Mammary epithelial cell (primary cell): ENCODE results near the gene KRAS.

ENCODE experiments used
- EZH2 ChIP-seq: IDR thresholded peaks from 2 replicates; pipeline ENCODE4 v1.6.1; 2012; ENCODE audit warnings: low read length, inconsistent platforms, borderline replicate concordance
- TF ChIP-seq, protein P1 (sequence below), 2 donors: IDR thresholded peaks in 1 of 2; conservative IDR thresholded peaks in 1 of 2; 2 replicates each; pipeline ENCODE4 v1.5.1; 2011 to 2012; ENCODE audit warnings: inconsistent platforms in 2 of 2, low read length in 2 of 2, mild to moderate bottlenecking in 2 of 2, control low read depth in 1 of 2, low read depth in 1 of 2; ENCODE audit not compliant: insufficient read depth in 1 of 2; ENCODE audit errors: extremely low read depth in 1 of 2

DNA sequence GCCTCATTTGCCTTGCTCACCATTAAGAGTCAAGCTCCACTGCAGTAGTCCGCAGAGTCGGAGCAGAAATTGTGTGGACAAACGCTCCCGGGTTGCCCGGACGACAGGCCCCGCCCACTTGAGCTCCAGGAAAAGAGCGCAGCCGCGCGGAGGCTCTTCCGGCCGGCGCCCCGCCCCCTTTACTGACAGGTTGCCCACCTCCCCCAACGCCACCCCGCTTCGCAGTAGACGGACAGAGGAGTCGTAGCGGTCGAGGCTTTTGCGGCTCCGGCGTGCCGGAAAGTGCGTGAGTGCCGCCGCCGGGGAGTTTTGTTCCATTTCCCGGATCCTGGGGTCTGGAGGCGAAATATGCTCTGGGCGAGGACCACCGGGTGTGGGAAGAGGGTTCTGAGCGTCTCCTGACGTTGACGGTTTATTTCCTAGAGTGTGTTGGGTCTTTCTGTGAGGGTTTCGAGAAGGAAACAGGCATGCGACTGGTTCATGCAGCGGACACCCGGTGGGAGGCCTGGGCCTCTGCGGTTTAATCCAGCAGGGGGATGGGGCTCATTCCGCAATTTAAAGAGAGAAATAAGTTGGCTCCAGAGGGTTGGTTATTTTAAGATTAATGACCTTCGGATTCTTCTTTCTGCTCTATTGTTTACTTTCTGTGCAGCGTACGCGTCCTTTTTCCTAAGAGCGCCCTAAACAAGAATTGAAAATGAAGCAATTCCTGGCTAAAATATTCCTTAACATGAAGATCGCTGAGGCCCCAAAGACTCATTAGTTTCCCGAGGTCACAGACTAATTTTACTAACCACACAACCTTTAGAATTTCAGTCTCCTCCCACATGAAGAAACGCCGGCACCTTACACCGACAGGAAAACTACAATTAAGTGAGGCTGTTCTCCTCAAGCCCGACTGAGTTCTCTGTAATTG, 55.4 kb downstream of the KRAS start, which contains the start of the genes DNAI7 and ETFRF1:
- TF ChIP-seq, protein P1, sequence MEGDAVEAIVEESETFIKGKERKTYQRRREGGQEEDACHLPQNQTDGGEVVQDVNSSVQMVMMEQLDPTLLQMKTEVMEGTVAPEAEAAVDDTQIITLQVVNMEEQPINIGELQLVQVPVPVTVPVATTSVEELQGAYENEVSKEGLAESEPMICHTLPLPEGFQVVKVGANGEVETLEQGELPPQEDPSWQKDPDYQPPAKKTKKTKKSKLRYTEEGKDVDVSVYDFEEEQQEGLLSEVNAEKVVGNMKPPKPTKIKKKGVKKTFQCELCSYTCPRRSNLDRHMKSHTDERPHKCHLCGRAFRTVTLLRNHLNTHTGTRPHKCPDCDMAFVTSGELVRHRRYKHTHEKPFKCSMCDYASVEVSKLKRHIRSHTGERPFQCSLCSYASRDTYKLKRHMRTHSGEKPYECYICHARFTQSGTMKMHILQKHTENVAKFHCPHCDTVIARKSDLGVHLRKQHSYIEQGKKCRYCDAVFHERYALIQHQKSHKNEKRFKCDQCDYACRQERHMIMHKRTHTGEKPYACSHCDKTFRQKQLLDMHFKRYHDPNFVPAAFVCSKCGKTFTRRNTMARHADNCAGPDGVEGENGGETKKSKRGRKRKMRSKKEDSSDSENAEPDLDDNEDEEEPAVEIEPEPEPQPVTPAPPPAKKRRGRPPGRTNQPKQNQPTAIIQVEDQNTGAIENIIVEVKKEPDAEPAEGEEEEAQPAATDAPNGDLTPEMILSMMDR (conservative IDR thresholded peaks at IDR 0.05 in 1 of 2, IDR thresholded peaks at IDR 0.05 in 1 of 2; ENCODE audit: extremely low read depth in 1 of 2, insufficient read depth in 1 of 2, low read depth in 1 of 2, low read length in 2 of 2) = peak in 1 of 2 donors; percentile 10
- TF ChIP-seq EZH2 = no peak
